HUES6 (cell line): Measurements from ENCODE around the gene TNF.

Experiments used
- H3K27ac ChIP-seq: 2 replicates; pipeline ENCODE4 v1.7.0; 2013; ENCODE audit warnings: low read depth, mild to moderate bottlenecking, low read length, inconsistent platforms
- H3K27me3 ChIP-seq: 2 replicates; pipeline ENCODE4 v1.6.1; 2013; ENCODE audit warnings: low read length; ENCODE audit not compliant: control insufficient read depth, insufficient read depth
- H3K36me3 ChIP-seq: 2 replicates; pipeline ENCODE4 v1.6.1; 2013; ENCODE audit warnings: low read length; ENCODE audit not compliant: control insufficient read depth, insufficient read depth
- H3K4me1 ChIP-seq: 2 replicates; pipeline ENCODE4 v1.6.1; 2013; ENCODE audit warnings: low read length; ENCODE audit not compliant: control insufficient read depth, insufficient read depth
- H3K4me3 ChIP-seq: 2 replicates; pipeline ENCODE4 v1.5.1; 2013; ENCODE audit warnings: low read depth, low read length
- H3K9ac ChIP-seq: one replicate; pipeline ENCODE4 v1.6.1; 2013; ENCODE audit warnings: mild to moderate bottlenecking, low read length
- H3K9me3 ChIP-seq: 2 replicates; pipeline ENCODE4 v1.6.1; 2013; ENCODE audit warnings: low read depth, low read length; ENCODE audit not compliant: control insufficient read depth, insufficient read depth

The TNF gene

GRCh38 chr6:31575335-31575901 is at the start of gene TNF:
TNF (plus strand) TSS chr6:31575565; CDS start chr6:31575742, 177 bp downstream.
- no peaks in the 10 kb centered on the region for H3K9me3 ChIP-seq
- H3K36me3 ChIP-seq = no peaks in the 10 kb centered on the region
- peaks cover 34% of the 10 kb centered on the region for H3K4me1 ChIP-seq
- H3K27me3 ChIP-seq = peaks cover 13% of the 10 kb centered on the region; the same call in 1 of the 2 replicates
- H3K4me3 ChIP-seq = no peak within 1 kb of the TSS
- H3K27ac ChIP-seq = no peak within 1 kb of the TSS
- no peak within 1 kb of the TSS for H3K9ac ChIP-seq

- no peak overlapping the region for H3K4me3 ChIP-seq
- no peak overlapping the region for H3K9ac ChIP-seq
- peaks cover 17% of the 10 kb centered on the region for H3K36me3 ChIP-seq
- no peak overlapping the region for H3K27ac ChIP-seq
- H3K27me3 ChIP-seq = no peaks in the 10 kb centered on the region
- no peaks in the 10 kb centered on the region for H3K9me3 ChIP-seq
- peaks cover 7% of the 10 kb centered on the region for H3K4me1 ChIP-seq
These were observed 49.3 kb upstream of the TNF start for GRCh38 chr6:31525932-31526591.

- Histone ChIP-seq H3K4me3 (no peak overlapping the region), H3K9me3 (no peaks in the 10 kb centered on the region), H3K9ac (peak overlapping the region; percentile 4), H3K27ac (no peak overlapping the region), H3K36me3 (peaks cover 40% of the 10 kb centered on the region), H3K27me3 (no peaks in the 10 kb centered on the region), H3K4me1 (peaks cover 7% of the 10 kb centered on the region)
These were observed 47.0 kb upstream of the TNF start for GRCh38 chr6:31528307-31528777.

- H3K4me3 ChIP-seq = no peak within 1 kb of the TSS
- H3K4me1 ChIP-seq = peaks cover 7% of the 10 kb centered on the region
- no peaks in the 10 kb centered on the region for H3K9me3 ChIP-seq
- peak within 1 kb of the TSS; percentile 41 for H3K9ac ChIP-seq
- no peaks in the 10 kb centered on the region for H3K27me3 ChIP-seq
- H3K36me3 ChIP-seq = peaks cover 45% of the 10 kb centered on the region
- no peak within 1 kb of the TSS for H3K27ac ChIP-seq
These were observed 46.5 kb upstream of the TNF start, which contains the start of gene MCCD1 for GRCh38 chr6:31528821-31529328. MCCD1 (plus strand) TSS chr6:31528962; CDS start chr6:31529015, 53 bp downstream.

GRCh38 chr6:31529329-31530150 is 45.8 kb upstream of the TNF start:
- Histone ChIP-seq H3K9ac (no peak overlapping the region), H3K27ac (no peak overlapping the region), H3K36me3 (peaks cover 52% of the 10 kb centered on the region), H3K4me3 (no peak overlapping the region), H3K27me3 (no peaks in the 10 kb centered on the region), H3K9me3 (no peaks in the 10 kb centered on the region), H3K4me1 (peaks cover 7% of the 10 kb centered on the region)

GRCh38 chr6:31530659-31531058 is 44.7 kb upstream of the TNF start:
- no peaks in the 10 kb centered on the region for H3K27me3 ChIP-seq
- H3K4me1 ChIP-seq = peaks cover 7% of the 10 kb centered on the region
- H3K27ac ChIP-seq = no peak overlapping the region
- H3K9me3 ChIP-seq = no peaks in the 10 kb centered on the region
- H3K36me3 ChIP-seq = peaks cover 63% of the 10 kb centered on the region
- no peak overlapping the region for H3K4me3 ChIP-seq
- no peak overlapping the region for H3K9ac ChIP-seq

GRCh38 chr6:31531162-31531561 is 44.2 kb upstream of the TNF start:
- Histone ChIP-seq H3K27me3 (no peaks in the 10 kb centered on the region), H3K4me1 (peaks cover 7% of the 10 kb centered on the region), H3K36me3 (peaks cover 68% of the 10 kb centered on the region), H3K9ac (no peak overlapping the region), H3K9me3 (no peaks in the 10 kb centered on the region), H3K27ac (no peak overlapping the region), H3K4me3 (no peak overlapping the region)

- Histone ChIP-seq H3K9me3 (no peaks in the 10 kb centered on the region), H3K9ac (no peak overlapping the region), H3K4me3 (no peak overlapping the region), H3K4me1 (peaks cover 7% of the 10 kb centered on the region), H3K27ac (no peak overlapping the region), H3K36me3 (peaks cover 76% of the 10 kb centered on the region), H3K27me3 (no peaks in the 10 kb centered on the region)
These were observed 43.4 kb upstream of the TNF start for GRCh38 chr6:31531771-31532643.

- H3K4me3 ChIP-seq = no peak overlapping the region
- no peaks in the 10 kb centered on the region for H3K9me3 ChIP-seq
- H3K9ac ChIP-seq = no peak overlapping the region
- no peak overlapping the region for H3K27ac ChIP-seq
- peaks cover 85% of the 10 kb centered on the region for H3K36me3 ChIP-seq
- H3K27me3 ChIP-seq = no peaks in the 10 kb centered on the region
- H3K4me1 ChIP-seq = peaks cover 7% of the 10 kb centered on the region
These were observed 42.5 kb upstream of the TNF start for GRCh38 chr6:31532644-31533454.

GRCh38 chr6:31533455-31533841 is 41.9 kb upstream of the TNF start:
- no peak overlapping the region for H3K4me3 ChIP-seq
- H3K27ac ChIP-seq = no peak overlapping the region
- peaks cover 91% of the 10 kb centered on the region for H3K36me3 ChIP-seq
- peaks cover 7% of the 10 kb centered on the region for H3K4me1 ChIP-seq
- no peak overlapping the region for H3K9ac ChIP-seq
- no peaks in the 10 kb centered on the region for H3K27me3 ChIP-seq
- H3K9me3 ChIP-seq = no peaks in the 10 kb centered on the region
